Transverse colon (tissue), 4 donors: ENCODE results near the gene SERBP1.

Experiments
- POLR2A ChIP-seq: fragments of 450-650 bp; IDR thresholded peaks from one replicate; pipeline ENCODE4 v1.6.1; 2016; ENCODE audit warnings: antibody characterized with exemption, mild to moderate bottlenecking, moderate library complexity
- POLR2AphosphoS5 ChIP-seq, 3 donors: sonication (generic); formaldehyde crosslinking; IDR thresholded peaks; one replicate each; pipeline ENCODE4 v1.6.1; 2016; ENCODE audit warnings: antibody characterized with exemption in 3 of 3
- TF ChIP-seq, protein P1 (sequence below), 5 experiments: fragments of 200-600 bp in 3 of 5; fragments of 450-650 bp in 2 of 5; sonication (generic) in 3 of 5; IDR thresholded peaks; 1 replicate in 2 of 5; 2 replicates in 3 of 5; pipeline ENCODE4 v1.5.1; 2016 to 2017; ENCODE audit warnings: antibody characterized with exemption in 5 of 5, inconsistent platforms in 3 of 5, mild to moderate bottlenecking in 2 of 5, moderate library complexity in 1 of 5

GRCh38 chr1:67404212-67404620, 26.0 kb downstream of the SERBP1 start:
- TF ChIP-seq, protein P1, sequence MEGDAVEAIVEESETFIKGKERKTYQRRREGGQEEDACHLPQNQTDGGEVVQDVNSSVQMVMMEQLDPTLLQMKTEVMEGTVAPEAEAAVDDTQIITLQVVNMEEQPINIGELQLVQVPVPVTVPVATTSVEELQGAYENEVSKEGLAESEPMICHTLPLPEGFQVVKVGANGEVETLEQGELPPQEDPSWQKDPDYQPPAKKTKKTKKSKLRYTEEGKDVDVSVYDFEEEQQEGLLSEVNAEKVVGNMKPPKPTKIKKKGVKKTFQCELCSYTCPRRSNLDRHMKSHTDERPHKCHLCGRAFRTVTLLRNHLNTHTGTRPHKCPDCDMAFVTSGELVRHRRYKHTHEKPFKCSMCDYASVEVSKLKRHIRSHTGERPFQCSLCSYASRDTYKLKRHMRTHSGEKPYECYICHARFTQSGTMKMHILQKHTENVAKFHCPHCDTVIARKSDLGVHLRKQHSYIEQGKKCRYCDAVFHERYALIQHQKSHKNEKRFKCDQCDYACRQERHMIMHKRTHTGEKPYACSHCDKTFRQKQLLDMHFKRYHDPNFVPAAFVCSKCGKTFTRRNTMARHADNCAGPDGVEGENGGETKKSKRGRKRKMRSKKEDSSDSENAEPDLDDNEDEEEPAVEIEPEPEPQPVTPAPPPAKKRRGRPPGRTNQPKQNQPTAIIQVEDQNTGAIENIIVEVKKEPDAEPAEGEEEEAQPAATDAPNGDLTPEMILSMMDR (IDR thresholded peaks at IDR 0.05), result no peak
- TF ChIP-seq POLR2A (no peak), POLR2AphosphoS5 (IDR thresholded peaks at IDR 0.05) (no peak)
